H9 (cell line): ENCODE measurements around the gene SPTBN2. TPM values are rescaled to one million over a fixed set of nuclear protein-coding genes. Genes with fewer than 3 reads are reported as not detected.
A peak's percentile ranks its signal among the peaks of the same experiment; 100 is the strongest.

Source experiments
- DNase-seq: peaks from one replicate; pipeline ENCODE4 v3.0.0-alpha.2; 2017
- H2AFZ ChIP-seq: one replicate; pipeline ENCODE4 v1.6.1; 2013; ENCODE audit warnings: mild to moderate bottlenecking, low read length, control low read depth, moderate library complexity
- H2AK5ac ChIP-seq: 2 replicates; pipeline ENCODE4 v1.6.1; 2013; ENCODE audit warnings: low read length, control low read depth, mixed read lengths; ENCODE audit not compliant: insufficient read length
- H2BK120ac ChIP-seq: one replicate; pipeline ENCODE4 v1.6.1; 2013; ENCODE audit warnings: low read depth, mild to moderate bottlenecking, low read length, control low read depth, inconsistent platforms; ENCODE audit not compliant: poor library complexity, severe bottlenecking
- H2BK12ac ChIP-seq: 2 replicates; pipeline ENCODE4 v1.6.1; 2013; ENCODE audit warnings: low read length, control low read depth, mixed read lengths, low read depth; ENCODE audit not compliant: insufficient read length
- H2BK15ac ChIP-seq: 2 replicates; pipeline ENCODE4 v1.6.1; 2013; ENCODE audit warnings: low read depth, low read length, control low read depth
- H2BK20ac ChIP-seq: one replicate; pipeline ENCODE4 v1.6.1; 2013; ENCODE audit warnings: low read depth, mild to moderate bottlenecking, low read length, control low read depth, inconsistent platforms; ENCODE audit not compliant: poor library complexity, severe bottlenecking
- H2BK5ac ChIP-seq: 2 replicates; pipeline ENCODE4 v1.6.1; 2013; ENCODE audit warnings: low read length, control low read depth, mixed read lengths; ENCODE audit not compliant: insufficient read length
- H3K14ac ChIP-seq: 2 replicates; pipeline ENCODE4 v1.6.1; 2013; ENCODE audit warnings: low read length, control low read depth; ENCODE audit not compliant: insufficient read depth
- H3K18ac ChIP-seq: 2 replicates; pipeline ENCODE4 v1.6.1; 2013; ENCODE audit warnings: low read depth, mild to moderate bottlenecking, mixed read lengths, low read length, control low read depth; ENCODE audit not compliant: insufficient read length
- H3K23ac ChIP-seq: 2 replicates; pipeline ENCODE4 v1.6.1; 2013; ENCODE audit warnings: low read length, control low read depth, mixed read lengths, low read depth; ENCODE audit not compliant: insufficient read length
- H3K23me2 ChIP-seq: 2 replicates; pipeline ENCODE4 v1.6.1; 2013; ENCODE audit warnings: low read depth, mild to moderate bottlenecking, mixed read lengths, low read length, control low read depth; ENCODE audit not compliant: insufficient read length, poor library complexity, severe bottlenecking
- H3K27ac ChIP-seq: 2 replicates; pipeline ENCODE4 v1.5.1; 2013; ENCODE audit warnings: low read length, control low read depth, mixed read lengths, low read depth; ENCODE audit not compliant: insufficient read length
- H3K27me3 ChIP-seq: 2 replicates; pipeline ENCODE4 v1.6.1; 2013; ENCODE audit warnings: low read length, control low read depth, inconsistent platforms; ENCODE audit not compliant: insufficient read depth
- H3K4ac ChIP-seq: 2 replicates; pipeline ENCODE4 v1.6.1; 2013; ENCODE audit warnings: low read depth, mild to moderate bottlenecking, control low read depth, inconsistent platforms, low read length, moderate library complexity
- H3K4me1 ChIP-seq: 2 replicates; pipeline ENCODE4 v1.6.1; 2013; ENCODE audit warnings: low read length, control low read depth, inconsistent platforms; ENCODE audit not compliant: insufficient read depth
- H3K4me2 ChIP-seq: 2 replicates; pipeline ENCODE4 v1.6.1; 2013; ENCODE audit warnings: low read length, control low read depth, mixed read lengths; ENCODE audit not compliant: insufficient read length, insufficient read depth
- H3K56ac ChIP-seq: 2 replicates; pipeline ENCODE4 v1.6.1; 2013; ENCODE audit warnings: low read depth, mild to moderate bottlenecking, mixed read lengths, low read length, control low read depth; ENCODE audit not compliant: insufficient read length
- H3K79me1 ChIP-seq: 2 replicates; pipeline ENCODE4 v1.6.1; 2013; ENCODE audit warnings: low read depth, mild to moderate bottlenecking, moderate library complexity, low read length, control low read depth, inconsistent platforms; ENCODE audit not compliant: insufficient read depth, poor library complexity, severe bottlenecking
- H3K79me2 ChIP-seq: 2 replicates; pipeline ENCODE4 v1.6.1; 2013; ENCODE audit warnings: low read length, control low read depth, inconsistent platforms; ENCODE audit not compliant: insufficient read depth
- H3K9ac ChIP-seq: 2 replicates; pipeline ENCODE4 v1.6.1; 2013; ENCODE audit warnings: low read length, control low read depth, mixed read lengths; ENCODE audit not compliant: insufficient read length; ENCODE audit errors: extremely low read depth
- H3K9me3 ChIP-seq: one replicate; pipeline ENCODE4 v1.6.1; 2013; ENCODE audit warnings: low read depth, low read length, inconsistent platforms; ENCODE audit not compliant: control insufficient read depth
- H3T11ph ChIP-seq: one replicate; pipeline ENCODE4 v1.6.1; 2013; ENCODE audit warnings: mild to moderate bottlenecking, low read length, control low read depth, inconsistent platforms
- H4K20me1 ChIP-seq: one replicate; pipeline ENCODE4 v1.6.1; 2013; ENCODE audit not compliant: control insufficient read depth, insufficient read length, insufficient read depth
- H4K5ac ChIP-seq: 2 replicates; pipeline ENCODE4 v1.6.1; 2013; ENCODE audit warnings: low read depth, mild to moderate bottlenecking, mixed read lengths, low read length, control low read depth; ENCODE audit not compliant: insufficient read length
- H4K8ac ChIP-seq: replicated peaks from 2 replicates; pipeline ENCODE4 v1.6.1; 2013; ENCODE audit warnings: low read length, control low read depth, mixed read lengths, low read depth; ENCODE audit not compliant: insufficient read length
- H4K91ac ChIP-seq: 2 replicates; pipeline ENCODE4 v1.6.1; 2013; ENCODE audit warnings: low read depth, mild to moderate bottlenecking, moderate library complexity, mixed read lengths, low read length, control low read depth; ENCODE audit not compliant: insufficient read length
- H3K27ac Mint-ChIP-seq, 3 experiments: 2 replicates in 2 of 3; 3 replicates in 1 of 3; pipeline ENCODE4 v1.8.0; 2020 to 2021; ENCODE audit warnings: mixed read lengths in 3 of 3, mild to moderate bottlenecking in 1 of 3, moderate library complexity in 1 of 3
- H3K27me3 Mint-ChIP-seq: 2 replicates; pipeline ENCODE4 v1.8.0; 2021; ENCODE audit warnings: low read depth, mild to moderate bottlenecking, moderate library complexity, mixed read lengths
- H3K36me3 Mint-ChIP-seq, 3 experiments: 2 replicates in 2 of 3; 3 replicates in 1 of 3; pipeline ENCODE4 v1.8.0; 2020 to 2021; ENCODE audit warnings: low read depth in 3 of 3, mixed read lengths in 3 of 3; ENCODE audit not compliant: insufficient read depth in 1 of 3
- H3K4me1 Mint-ChIP-seq, 2 experiments: 2 replicates each; pipeline ENCODE4 v1.8.0; 2020; ENCODE audit warnings: mixed read lengths in 2 of 2
- H3K4me3 Mint-ChIP-seq, 2 experiments: 2 replicates in 1 of 2; 3 replicates in 1 of 2; pipeline ENCODE4 v1.8.0; 2020 to 2021; ENCODE audit warnings: mild to moderate bottlenecking in 2 of 2, mixed read lengths in 2 of 2, moderate library complexity in 1 of 2
- H3K9me3 Mint-ChIP-seq, 2 experiments: 2 replicates in 1 of 2; 3 replicates in 1 of 2; pipeline ENCODE4 v1.8.0; 2020; ENCODE audit warnings: mild to moderate bottlenecking in 2 of 2, mixed read lengths in 2 of 2, moderate library complexity in 1 of 2
- CTCF ChIP-seq: fragments of 200-600 bp; sonication (generic); conservative IDR thresholded peaks from 3 replicates; pipeline ENCODE4 v1.8.0; 2021; ENCODE audit warnings: antibody characterized with exemption, mild to moderate bottlenecking
- WGBS: extraction: QIAGEN DNeasy Blood & Tissue Kit; methylation state at CpG from one replicate; pipeline ENCODE4 v1.1.7; 2013; ENCODE audit warnings: missing lambda C conversion rate, low lambda C conversion rate, mixed read lengths; ENCODE audit not compliant: insufficient read length; ENCODE audit errors: extremely low coverage; 5-methylcytosine and 5-hydroxymethylcytosine counted together
- total RNA-seq: library from RNA; stranded (reverse); gene quantifications from 2 replicates; pipeline ENCODE4 v1.2.1, GENCODE V29; 2021

SPTBN2 gene
- total RNA-seq, 1 experiment from 2014 or later, result 80.4 TPM

- H4K8ac ChIP-seq, result no peak overlapping the region
- no peaks in the 10 kb centered on the region for H3K9me3 ChIP-seq
- H3K27me3 Mint-ChIP-seq, result no peaks in the 10 kb centered on the region
- H3K36me3 Mint-ChIP-seq, result peaks cover 17 to 79% (median 67%) of the 10 kb centered on the region in 3 experiments; a peak in 6 of 7 replicates
- H3K14ac ChIP-seq, result no peak overlapping the region; the same call in 1 of the 2 replicates
- H3K79me2 ChIP-seq, result no peaks in the 10 kb centered on the region
- no peaks in the 10 kb centered on the region for H3K27me3 ChIP-seq
- H3K4ac ChIP-seq, result no peak overlapping the region
- H2BK5ac ChIP-seq, result no peak overlapping the region
- no peak overlapping the region for H2BK12ac ChIP-seq
- WGBS, result no CpG with 5 or more reads among the region's 20 CpGs
- no peak overlapping the region for H3K4me3 Mint-ChIP-seq
- H2BK120ac ChIP-seq, result no peak overlapping the region
- no peak overlapping the region for H4K5ac ChIP-seq
- H3K56ac ChIP-seq, result no peak overlapping the region
- H2BK15ac ChIP-seq, result no peak overlapping the region
- H3K23me2 ChIP-seq, result no peaks in the 10 kb centered on the region
- no peak for TF ChIP-seq CTCF
- H3K27ac ChIP-seq, result no peak overlapping the region
- H3K9ac ChIP-seq, result no peak overlapping the region
- H3K23ac ChIP-seq, result no peak overlapping the region
- H2AK5ac ChIP-seq, result no peak overlapping the region
- H4K91ac ChIP-seq, result no peak overlapping the region
- H3K4me2 ChIP-seq, result no peak overlapping the region
- peak overlapping the region in 2 of 3 experiments; percentile 76 to 83; a peak in 3 of 7 replicates for H3K27ac Mint-ChIP-seq
- no peak overlapping the region for H2BK20ac ChIP-seq
- no peaks in the 10 kb centered on the region for H3K4me1 ChIP-seq
- no peaks in the 10 kb centered on the region for H3K79me1 ChIP-seq
- no peaks in the 10 kb centered on the region for H4K20me1 ChIP-seq
- H3K4me1 Mint-ChIP-seq, result no peaks in the 10 kb centered on the region
- H3K18ac ChIP-seq, result no peak overlapping the region
- no peak overlapping the region for H2AFZ ChIP-seq
- H3T11ph ChIP-seq, result no peak overlapping the region
- no peaks in the 10 kb centered on the region for H3K9me3 Mint-ChIP-seq
- no peak for DNase-seq
These were observed 20.9 kb downstream of the SPTBN2 start for GRCh38 chr11:66708094-66708493.
